Activated T-helper 9 cell treated with anti-CD3 and anti-CD28 coated beads, Interleukin-2, amount 50 U/mL, for 16 hours (primary cell): Measurements from ENCODE around the gene GRB2.
"Not testable (repeated sequence)": the region's sequence is repeated elsewhere in the genome, so short reads cannot be mapped to it uniquely, and the experiment has no call there.

Experiments used
- DNase-seq: peaks from one replicate; pipeline ENCODE4 v3.0.0-alpha.2; 2020; ENCODE audit warnings: low read depth

GRB2 gene

DNA sequence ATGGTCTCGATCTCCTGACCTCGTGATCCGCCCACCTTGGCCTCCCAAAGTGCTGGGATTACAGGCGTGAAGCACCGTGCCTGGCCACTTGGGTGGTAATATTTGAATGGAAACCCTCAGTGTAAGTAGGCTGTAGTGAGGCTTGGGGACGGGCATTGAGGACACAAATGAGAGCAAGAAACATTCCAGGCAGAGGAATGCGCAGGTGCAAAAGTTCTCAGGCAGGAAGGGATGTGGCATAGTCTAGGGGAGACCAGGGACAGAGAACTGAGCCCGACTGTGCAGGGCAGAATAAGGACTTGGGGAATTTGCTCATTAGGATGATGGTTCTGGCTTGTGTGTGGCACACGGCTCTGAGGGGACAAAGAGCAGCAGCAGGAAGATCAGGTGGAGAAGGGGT lies 54.8 kb downstream of the GRB2 start:
- no peak for DNase-seq

DNA sequence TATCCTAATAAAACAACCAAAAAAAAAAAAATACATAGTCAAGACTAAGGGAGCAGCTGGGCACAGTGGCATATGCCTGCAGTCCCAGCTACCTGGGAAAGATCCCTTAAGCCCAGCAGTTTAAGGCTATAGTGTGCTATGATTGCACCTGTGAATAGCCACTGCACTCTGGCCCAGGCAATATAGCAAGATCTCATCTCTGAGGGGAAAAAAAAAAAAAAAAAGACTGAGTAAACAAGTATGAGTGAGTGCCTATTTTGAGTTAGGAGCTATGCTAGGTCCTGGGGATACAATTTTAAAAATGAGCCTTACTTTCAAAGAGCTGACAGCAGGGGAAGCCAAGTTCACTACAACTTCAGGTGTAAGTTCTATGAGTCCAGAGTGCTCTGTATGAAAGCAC lies 55.4 kb downstream of the GRB2 start:
- DNase-seq = no peak

DNA sequence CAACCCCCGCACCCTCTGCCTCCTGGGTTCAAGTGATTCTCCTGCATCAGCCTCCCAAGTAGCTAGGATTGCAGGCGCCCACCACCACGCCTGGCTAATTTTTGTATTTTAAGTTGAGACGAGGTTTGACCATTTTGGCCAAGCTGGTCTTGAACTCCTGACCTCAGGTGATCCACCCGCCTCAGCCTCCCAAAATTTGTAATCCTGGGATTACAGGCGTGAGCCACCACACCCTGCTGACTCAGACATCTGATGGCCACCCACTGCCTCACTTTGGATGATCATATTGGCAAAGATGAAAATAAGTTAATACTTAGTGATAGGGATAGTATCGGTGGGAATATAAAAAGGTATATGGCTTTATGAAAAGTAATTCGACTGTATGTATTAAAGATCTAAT lies 55.9 kb downstream of the GRB2 start:
- no peak for DNase-seq

DNA sequence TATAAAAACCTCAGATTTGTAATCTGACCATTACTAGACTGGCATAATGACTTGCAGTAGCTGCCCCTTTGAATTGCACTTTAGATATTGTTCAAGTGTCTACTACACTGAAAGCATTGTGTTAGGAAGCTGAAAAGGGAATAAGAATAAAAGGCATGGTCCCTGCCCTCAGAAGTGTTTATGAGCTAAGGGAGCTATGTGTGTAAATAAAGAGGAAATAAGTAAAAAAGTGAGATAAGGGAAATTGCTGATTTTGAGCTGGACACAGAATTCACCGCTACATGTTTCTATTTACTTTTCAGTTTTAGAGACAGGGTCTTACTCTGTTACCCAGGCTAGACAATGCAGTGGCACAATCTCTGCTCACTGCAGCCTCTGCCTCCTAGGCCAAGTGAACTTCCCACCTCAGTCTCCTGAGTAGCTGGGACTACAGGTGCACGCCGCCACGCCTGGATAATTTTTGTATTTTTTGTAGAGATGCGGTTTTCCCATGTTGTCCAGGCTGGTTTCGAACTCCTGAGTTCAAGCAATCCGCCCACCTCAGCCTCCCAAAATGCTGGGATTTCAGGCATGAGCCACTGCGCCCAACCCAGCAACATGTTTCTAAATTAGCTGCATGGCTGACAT lies 57.0 kb downstream of the GRB2 start:
- no peak for DNase-seq

DNA sequence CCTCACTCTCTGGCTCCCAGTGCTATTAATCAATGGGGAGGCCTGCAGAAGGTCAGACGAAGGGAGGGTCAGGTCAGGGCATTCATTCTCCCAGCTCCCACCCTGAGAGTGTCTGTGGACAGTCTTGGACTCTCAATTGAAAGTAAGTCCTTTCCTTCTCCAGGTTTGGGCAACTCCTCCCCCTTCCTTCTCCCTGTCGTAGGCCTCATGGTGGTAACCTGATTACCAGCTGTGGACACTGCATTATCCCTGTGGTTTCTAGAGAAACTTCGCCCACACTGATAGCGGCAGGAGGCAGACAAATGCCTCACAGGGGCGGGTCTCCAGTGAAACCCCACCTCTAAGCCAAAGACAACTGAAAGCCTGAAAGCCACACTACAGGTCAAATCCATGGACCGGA lies 58.6 kb downstream of the GRB2 start:
- DNase-seq = no peak

DNA sequence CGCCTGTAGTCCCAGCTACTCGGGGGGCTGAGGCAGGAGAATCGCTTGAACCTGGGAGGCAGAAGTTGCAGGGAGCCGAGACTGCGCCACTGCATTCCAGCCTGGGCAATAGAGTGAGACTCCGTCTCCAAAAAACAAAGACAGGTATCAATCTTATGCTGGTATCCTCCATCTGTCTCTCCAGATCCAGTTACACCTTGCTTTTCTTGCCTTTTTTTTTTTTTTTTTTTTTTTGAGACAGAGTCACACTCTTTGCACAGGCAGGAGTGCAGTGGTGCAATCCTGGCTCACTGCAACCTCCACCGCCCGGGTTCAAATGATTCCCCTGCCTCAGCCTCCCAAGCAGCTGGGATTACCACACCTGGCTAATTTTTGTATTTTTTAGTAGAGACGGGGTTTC lies 59.1 kb downstream of the GRB2 start:
- DNase-seq = not testable (repeated sequence)

DNA sequence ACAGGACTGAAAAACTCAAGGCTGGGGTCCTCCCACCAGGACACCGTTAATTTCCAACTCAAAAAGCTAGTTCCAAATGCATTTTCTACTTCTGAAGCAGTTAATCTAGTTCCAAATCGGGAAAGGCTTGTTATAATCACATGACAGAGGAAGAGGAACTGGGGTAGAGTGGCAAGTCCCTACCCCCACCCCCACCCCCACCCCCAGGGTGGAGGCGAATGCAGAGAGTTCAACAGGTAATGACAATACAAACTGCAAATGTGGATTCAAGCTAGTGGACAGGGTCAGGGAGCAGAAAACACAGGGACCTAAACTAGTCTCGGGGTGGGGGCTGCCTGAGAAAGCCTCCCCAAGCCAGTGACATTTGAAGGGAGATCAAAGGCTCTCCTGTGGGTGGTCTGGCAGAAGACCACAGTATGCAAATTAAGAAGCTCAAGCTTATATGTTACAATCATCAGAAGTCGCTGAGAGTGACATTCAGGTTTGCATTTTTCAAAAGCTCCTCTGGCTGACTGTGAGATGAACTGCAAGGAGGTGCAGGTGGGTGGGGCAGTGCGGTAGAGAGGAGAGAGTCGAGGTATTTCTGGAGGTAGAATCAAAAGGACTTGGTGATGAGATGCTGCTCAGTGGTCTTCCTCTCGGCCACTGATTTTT lies 59.8 kb downstream of the GRB2 start:
- no peak for DNase-seq

DNA sequence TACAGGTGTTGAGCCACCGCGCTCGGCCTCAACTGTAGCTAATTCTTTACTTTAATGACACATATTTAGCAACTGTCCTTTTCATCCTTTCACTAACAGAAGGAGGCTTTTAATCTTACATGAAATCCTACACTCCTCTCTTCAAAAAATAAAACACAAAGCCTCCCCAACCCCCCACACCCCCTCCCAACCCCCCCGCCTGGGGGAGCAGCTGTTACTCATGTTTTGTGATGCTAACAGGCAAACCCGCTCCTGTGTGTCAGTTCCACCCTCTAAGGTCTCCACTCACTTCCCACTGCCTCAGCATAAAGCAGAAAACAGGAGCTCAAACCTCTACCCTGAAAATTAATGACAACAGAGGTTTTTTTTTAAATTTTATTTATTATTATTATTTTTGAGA lies 60.8 kb downstream of the GRB2 start:
- peak; percentile 19 for DNase-seq

DNA sequence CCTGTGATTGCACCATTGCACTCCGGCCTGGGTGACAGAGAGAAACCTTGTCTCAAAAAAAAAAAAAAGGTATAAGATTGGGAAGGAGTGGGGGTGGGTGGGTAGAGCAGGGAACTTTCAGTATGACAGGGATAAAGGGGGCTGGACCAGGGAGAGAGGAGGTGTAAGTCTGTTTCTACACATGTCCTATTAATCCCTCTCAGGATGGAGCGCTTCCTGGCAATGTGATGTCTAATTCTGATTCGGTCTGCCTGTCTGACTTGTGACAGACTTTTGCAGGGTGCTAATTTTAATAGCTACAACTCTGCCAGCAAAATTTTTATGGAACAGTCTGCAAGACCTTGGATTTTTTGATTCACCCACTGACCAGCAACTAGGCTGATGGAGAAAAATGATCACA lies 62.5 kb downstream of the GRB2 start:
- DNase-seq = no peak

DNA sequence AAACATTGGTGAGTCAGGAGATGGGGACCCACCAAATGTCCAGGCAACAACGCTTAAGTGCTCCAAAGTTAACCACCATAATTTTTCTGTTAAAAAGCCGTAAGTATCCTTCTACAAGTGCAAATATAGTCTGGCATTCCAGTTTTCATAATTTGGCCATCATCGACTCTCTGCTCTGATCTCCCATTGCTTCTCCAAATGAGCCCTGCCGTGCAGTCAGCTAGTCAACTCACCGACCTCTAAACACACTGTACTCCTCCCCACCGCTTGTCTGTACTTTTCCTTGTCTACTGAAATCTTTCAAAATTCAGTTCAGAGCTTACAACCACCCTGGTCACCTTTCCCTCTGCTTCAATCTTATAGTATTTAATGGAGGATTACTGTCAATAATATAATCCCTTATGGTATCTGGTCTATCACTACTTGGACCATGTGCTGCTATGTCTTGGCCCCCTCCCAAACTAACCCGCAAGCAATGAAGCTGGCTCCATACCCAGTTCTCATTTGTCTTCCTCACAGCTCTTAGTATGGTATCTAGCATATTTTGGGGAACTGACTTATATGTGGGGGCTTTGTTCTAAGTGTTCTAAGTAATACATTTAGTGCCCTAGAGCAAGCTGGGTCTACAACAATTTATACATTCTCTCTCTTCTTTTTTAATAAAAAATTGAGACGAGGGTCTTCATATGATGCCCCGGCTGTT lies 63.5 kb downstream of the GRB2 start:
- no peak for DNase-seq

DNA sequence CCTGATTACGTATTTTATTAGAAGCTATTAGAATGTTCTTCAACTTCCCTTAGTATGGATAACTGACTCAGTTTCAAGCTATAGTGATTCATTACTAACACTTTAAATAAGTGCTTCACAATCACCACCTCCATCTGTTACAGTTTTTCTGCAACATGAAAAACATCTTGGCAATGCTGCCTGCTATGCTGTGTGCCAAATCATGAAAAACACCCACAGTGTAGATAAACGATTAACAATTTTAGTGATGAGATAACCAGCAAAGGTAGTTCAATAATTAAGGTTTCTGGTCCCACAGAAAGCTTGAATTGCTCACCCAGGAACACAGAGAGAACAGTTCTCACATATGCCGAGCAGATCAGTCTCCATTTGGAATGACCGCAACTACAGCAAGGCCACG lies 64.8 kb downstream of the GRB2 start:
- no peak for DNase-seq

DNA sequence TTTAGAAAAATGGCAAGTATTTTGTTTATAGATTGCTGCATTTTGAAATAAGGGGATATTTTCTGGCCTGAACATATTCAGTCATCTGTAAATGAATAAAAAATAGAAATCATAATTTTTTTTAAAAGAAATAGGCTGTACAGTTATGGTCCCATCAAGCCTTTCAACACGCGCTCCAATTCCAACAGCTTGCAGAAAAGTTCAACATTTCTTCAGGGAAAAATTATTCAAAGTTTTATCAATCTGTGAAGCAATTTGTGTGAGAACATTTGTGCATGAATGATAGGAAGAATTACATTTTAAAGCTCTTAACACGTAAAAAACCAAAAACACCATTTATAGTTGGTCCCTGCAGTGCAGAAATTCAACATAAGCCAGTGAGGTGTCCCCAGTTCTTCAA lies 65.5 kb downstream of the GRB2 start:
- DNase-seq = no peak

DNA sequence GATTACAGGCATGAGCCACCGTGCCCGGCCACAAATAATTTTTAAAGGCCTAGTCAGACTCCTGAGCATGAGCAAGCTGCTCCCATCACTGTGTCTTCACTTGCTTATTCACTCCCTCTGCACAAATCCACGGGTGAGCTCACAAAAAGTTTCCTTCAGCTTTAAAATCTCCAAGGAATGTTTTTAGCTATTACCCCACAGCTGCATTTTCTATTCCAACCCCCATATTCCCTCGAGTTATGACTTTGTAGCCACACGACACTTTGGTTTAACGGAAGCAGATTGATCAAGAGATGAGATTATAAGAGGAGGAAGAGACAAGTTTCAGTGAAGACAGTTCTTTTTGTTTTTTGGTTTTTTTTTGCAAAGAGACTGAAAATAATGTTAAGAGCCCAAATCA lies 67.1 kb downstream of the GRB2 start:
- DNase-seq = no peak

DNA sequence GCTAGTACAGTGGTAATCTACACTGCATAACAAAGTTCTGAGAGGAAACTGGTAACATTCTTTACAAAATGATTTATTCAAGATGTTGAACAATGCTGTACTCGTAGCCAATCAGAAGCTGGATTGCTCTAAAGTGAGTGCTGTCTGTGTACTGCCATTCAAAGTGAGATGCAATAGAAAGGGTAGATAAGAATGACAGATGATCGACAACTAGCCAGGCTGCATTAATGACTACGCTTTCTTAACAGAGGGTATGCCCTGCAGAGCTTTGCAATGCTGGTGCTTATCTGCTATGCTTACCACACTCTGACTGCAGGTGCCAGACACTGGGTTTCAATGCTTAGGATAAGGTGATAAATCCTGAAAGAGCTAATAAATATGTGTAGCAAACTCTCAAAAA lies 70.2 kb downstream of the GRB2 start:
- no peak for DNase-seq

DNA sequence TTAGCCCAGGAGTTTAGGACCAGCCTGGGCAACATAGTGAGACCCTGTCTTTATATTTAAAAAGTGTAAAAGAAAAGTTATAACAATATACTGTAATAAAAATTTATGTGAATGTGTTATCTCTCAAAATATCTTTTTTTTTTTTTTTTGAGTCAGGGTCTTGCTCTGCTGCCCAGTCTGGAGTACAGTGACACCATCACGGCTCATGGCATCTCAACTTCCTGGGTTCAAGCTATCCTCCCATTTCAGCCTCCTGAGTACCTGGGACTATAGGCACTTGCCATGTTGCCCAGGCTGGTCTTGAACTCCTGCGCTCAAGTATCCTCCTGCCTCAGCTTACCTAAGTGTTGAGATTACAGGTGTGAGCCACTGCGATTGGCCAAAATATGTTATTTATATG lies 70.8 kb downstream of the GRB2 start:
- DNase-seq = no peak

DNA sequence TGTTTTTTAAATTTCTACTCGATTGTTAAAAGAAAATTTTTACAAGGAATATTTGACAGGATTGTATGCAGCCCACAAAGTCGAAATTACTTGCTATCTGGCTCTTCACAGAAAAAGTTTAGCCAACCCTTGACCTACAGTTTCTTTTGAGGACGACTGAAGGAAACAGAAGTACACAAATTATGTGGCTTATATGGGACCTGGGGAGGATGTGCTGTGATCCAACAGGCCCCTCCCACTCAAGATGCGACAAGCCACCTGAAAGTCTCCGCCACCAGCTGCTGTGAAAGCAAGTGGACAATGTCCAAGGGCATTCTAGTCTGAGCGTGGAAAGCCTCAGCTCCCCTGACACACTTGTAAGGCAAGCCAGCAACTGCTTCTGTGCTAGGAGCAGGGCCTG lies 73.8 kb downstream of the GRB2 start:
- DNase-seq = no peak

DNA sequence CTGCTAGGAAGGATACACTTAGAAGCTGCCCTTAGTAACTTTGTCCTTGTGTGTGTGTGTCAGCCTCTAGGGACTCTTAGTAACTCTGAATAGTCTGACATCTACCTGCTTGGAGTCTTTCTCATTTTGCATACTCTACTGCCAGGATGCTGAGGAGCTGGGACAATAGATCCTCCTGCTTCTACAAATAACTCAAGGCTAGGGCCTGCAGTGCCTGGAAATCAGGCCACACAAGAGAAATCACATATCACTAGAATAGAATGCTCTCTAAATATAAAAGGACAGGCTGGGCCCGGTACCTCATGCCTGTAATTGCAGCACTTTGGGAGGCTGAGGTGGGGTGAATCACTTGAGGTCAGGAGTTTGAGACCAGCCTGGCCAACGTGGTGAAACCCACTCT lies 77.7 kb downstream of the GRB2 start:
- DNase-seq = no peak

DNA sequence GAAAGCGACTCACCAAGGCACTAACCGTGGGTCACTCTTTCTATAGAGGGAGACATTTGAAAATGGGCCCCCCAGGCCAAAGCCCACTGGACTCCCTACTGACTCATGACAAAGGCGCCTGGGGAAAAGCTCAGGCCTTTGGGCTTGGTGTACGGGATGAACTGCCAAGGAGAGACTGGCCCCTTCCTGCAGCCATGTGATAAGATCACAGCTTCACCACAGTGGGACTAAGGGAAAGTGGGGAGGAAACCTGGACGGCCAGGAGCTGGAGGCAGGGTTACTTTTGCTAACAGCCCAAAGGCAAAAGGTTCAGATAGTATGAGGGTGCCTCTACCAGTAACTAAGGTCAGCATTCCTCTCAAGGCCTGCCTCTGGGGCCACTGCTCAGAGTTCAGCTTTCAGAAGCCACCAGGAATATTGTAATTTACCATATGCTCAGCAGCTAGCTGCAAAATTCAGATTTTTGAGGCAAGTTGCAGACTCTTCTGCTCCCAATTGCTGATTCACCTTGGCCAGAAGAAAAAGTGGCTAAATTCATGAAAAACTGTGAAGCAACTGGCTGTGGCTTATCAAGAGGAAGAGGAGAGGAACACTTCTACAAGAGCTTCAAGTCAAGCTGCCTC lies 79.1 kb downstream of the GRB2 start:
- DNase-seq = no peak

DNA sequence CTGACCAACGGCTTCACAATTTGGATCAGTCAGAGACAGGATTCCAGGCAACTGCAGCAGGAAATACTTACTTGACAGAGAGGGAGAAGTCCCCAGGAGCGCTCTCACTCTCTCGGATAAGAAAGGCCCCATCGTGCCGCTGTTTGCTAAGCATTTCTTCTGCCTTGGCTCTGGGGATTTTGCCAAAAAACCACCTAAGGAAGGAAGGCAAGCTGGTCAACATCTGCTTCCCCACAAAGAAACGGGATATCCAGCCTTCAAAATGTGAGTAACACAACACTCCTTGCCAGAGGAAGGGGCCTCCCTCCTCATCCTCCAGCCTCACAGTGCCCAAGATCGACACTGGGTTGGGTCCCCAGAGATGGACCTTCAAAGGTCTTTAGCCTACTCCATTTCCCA lies 79.7 kb downstream of the GRB2 start:
- DNase-seq = no peak

DNA sequence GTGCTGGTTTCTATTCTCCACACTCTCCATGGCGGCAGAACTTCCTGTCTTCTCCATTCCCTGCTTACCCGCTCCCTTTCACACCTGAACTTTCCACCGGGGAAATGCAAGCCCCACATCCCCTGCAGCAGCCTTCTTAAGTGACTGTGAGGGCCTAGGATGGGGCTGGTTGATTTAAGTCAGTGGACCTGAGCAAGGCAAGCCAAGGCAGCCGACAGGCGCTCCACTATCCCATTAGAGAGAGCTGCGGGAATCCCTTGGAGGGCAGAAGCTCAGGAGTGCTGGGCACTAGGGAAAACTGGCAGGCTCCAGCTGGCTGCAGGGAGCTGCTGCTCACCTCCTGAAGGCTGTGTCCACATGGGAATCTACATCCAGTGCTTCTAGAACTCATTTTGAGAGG lies 80.1 kb downstream of the GRB2 start:
- no peak for DNase-seq

DNA sequence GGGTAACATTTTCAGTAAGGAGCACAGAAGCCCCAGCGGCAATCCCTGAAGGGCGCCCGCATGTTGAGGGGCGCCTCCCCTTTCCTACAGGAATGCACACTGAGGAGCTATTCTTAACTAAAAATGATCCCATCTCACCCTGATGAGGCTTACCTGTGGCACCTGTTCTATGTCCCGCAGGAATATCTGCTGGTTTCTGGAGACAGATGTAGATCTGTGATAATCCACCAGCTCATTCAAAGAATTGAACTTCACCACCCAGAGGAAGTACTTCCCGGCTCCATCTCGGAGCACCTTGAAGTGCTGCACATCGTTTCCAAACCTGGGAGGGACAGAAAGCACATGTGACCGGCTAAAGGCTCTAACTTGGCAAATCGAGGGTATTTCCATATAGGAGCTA lies 84.0 kb downstream of the GRB2 start:
- no peak for DNase-seq

DNA sequence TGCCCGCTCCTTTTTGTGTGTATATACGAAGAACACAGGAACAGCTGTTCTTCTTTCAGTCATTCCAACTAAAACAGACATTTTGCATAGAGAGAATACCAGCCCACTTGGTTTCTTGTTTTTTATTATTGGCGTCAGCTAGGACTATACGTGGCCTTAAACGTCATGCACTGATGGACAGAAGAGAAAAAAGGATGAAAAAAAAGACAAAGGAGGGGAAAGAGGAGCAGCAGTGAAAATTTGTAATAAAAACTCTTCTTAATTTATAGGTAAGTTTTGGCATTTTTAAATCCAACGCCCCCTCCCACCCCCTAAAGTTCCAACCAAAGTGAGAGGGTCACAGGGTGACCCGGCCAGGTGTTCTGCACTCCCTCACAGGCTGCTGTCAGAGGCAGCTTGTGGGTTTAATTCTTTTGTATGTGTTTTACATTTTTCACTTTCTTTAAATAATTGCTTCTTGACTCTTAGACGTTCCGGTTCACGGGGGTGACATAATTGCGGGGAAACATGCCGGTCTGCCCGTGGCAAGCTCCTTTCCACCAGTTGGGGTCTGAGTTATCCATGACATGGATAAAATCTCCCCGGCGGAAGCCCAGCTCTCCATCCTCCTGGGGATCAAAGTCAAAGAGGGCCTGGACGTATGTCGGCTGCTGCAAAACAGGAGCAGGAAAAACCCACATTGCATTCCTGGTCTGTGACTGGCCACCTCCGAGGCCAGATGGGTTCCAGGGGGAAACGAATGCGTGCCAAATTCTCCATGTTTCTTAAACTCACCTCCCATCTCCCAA lies 85.4 kb downstream of the GRB2 start:
- DNase-seq = no peak
